ENCODE measurements around the gene SLC25A26.

SLC25A26 gene

GRCh38 chr3:66326340-66326739, 105.5 kb downstream of the SLC25A26 start:
- H3K27ac Mint-ChIP-seq = no peak overlapping the region
- no peaks in the 10 kb centered on the region for H3K36me3 Mint-ChIP-seq (ENCODE audit: low read depth)
- H3K27me3 Mint-ChIP-seq (ENCODE audit: low read depth) = peaks cover 8% of the 10 kb centered on the region
- no peaks in the 10 kb centered on the region for H3K9me3 Mint-ChIP-seq
- H3K4me1 Mint-ChIP-seq = peaks cover 17% of the 10 kb centered on the region
- H3K4me3 Mint-ChIP-seq = no peak overlapping the region
- TF ChIP-seq, protein P1, sequence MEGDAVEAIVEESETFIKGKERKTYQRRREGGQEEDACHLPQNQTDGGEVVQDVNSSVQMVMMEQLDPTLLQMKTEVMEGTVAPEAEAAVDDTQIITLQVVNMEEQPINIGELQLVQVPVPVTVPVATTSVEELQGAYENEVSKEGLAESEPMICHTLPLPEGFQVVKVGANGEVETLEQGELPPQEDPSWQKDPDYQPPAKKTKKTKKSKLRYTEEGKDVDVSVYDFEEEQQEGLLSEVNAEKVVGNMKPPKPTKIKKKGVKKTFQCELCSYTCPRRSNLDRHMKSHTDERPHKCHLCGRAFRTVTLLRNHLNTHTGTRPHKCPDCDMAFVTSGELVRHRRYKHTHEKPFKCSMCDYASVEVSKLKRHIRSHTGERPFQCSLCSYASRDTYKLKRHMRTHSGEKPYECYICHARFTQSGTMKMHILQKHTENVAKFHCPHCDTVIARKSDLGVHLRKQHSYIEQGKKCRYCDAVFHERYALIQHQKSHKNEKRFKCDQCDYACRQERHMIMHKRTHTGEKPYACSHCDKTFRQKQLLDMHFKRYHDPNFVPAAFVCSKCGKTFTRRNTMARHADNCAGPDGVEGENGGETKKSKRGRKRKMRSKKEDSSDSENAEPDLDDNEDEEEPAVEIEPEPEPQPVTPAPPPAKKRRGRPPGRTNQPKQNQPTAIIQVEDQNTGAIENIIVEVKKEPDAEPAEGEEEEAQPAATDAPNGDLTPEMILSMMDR (IDR thresholded peaks at IDR 0.05; ENCODE audit: unreplicated experiment in 3 of 3) = no peak

GRCh38 chr3:66335671-66336070, 114.9 kb downstream of the SLC25A26 start:
- Mint-ChIP-seq H3K36me3 (ENCODE audit: low read depth) (no peaks in the 10 kb centered on the region), H3K27me3 (ENCODE audit: low read depth) (no peaks in the 10 kb centered on the region)

DNA sequence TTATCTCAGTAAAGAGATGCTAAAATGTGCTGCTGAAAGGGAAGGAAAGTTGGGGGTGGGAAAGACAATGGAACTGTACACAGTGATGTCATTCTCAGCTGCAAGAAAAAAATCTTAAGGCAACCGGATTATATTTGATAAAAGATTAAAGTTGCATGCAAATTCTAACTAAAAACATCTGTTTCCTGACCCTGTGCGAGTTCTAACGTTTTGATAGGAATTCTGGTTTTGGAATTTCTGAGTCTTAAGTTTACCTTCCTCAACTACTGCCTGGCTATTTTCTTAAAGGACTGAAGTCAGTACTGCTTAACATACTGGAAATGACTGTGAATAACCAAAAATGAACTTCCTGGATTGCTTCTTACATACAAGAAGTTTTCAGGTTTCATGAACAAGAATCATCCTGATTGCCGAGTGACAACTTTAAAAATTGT, 115.5 kb downstream of the SLC25A26 start:
- Mint-ChIP-seq H3K4me3 (no peak overlapping the region), H3K36me3 (ENCODE audit: low read depth) (no peaks in the 10 kb centered on the region)

More at GRCh38 chr3:66335671-66336070, 114.9 kb downstream of the SLC25A26 start:
- Mint-ChIP-seq H3K4me3 (no peak overlapping the region), H3K4me1 (peaks cover 6% of the 10 kb centered on the region), H3K9me3 (peaks cover 4% of the 10 kb centered on the region), H3K27ac (peak overlapping the region in 1 of 3 experiments; percentile 3)
- TF ChIP-seq, protein P1 (IDR thresholded peaks at IDR 0.05; ENCODE audit: unreplicated experiment in 3 of 3) = no peak

GRCh38 chr3:66338927-66339326, 118.1 kb downstream of the SLC25A26 start:
- TF ChIP-seq, protein P1 (IDR thresholded peaks at IDR 0.05; ENCODE audit: unreplicated experiment in 3 of 3) = no peak
- H3K36me3 Mint-ChIP-seq (ENCODE audit: low read depth) = no peaks in the 10 kb centered on the region
- no peak overlapping the region for H3K4me3 Mint-ChIP-seq
- H3K4me1 Mint-ChIP-seq = peaks cover 13% of the 10 kb centered on the region
- H3K27me3 Mint-ChIP-seq (ENCODE audit: low read depth) = no peaks in the 10 kb centered on the region
- no peak overlapping the region for H3K27ac Mint-ChIP-seq
- H3K9me3 Mint-ChIP-seq = peaks cover 5% of the 10 kb centered on the region

More for the DNA sequence above, 115.5 kb downstream of the SLC25A26 start:
- TF ChIP-seq, protein P1 (IDR thresholded peaks at IDR 0.05; ENCODE audit: unreplicated experiment in 3 of 3) = no peak
- Mint-ChIP-seq H3K27me3 (ENCODE audit: low read depth) (no peaks in the 10 kb centered on the region), H3K4me1 (peaks cover 6% of the 10 kb centered on the region), H3K9me3 (peaks cover 6% of the 10 kb centered on the region), H3K27ac (peak overlapping the region in 2 of 3 experiments; percentile 26 to 34)

DNA sequence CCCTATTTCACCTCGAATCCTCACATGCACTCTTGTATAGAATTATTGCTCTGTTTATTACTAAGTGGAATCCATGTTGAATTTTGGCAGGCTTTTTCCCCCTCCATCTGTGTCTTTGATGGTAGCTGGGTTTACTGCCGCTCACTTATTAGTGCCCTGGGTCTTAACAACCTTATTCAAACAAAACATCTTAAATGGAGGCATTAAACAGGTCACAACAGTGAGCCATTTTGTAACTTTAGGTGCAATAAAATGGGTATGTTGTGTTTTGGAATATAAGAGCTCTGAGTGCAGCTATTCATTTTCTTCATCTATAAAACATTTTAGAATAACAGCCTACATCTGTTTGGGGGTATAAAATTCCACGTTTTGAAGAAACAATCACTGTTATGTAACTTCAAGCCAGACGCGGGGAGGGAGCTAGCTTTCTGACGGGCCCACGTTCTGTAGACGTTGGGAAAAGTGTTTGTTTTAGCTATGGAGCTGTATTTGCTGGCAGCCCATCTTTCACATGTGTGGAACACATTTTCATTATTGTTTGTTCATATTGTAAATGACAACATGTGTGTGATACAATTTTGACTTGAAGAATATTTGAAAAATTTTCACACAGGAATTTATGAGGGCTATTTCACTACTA, 122.0 kb downstream of the SLC25A26 start:
- peaks cover 11% of the 10 kb centered on the region for H3K9me3 Mint-ChIP-seq
- no peaks in the 10 kb centered on the region for H3K27me3 Mint-ChIP-seq (ENCODE audit: low read depth)
- peaks cover 13% of the 10 kb centered on the region for H3K36me3 Mint-ChIP-seq (ENCODE audit: low read depth)

More for the DNA sequence above, 122.0 kb downstream of the SLC25A26 start:
- Mint-ChIP-seq H3K4me1 (peaks cover 16% of the 10 kb centered on the region), H3K4me3 (no peak overlapping the region), H3K27ac (peak overlapping the region in 1 of 3 experiments; percentile 24)
- TF ChIP-seq, protein P1 (IDR thresholded peaks at IDR 0.05; ENCODE audit: unreplicated experiment in 3 of 3) = no peak
